Right lung (tissue), 5 donors: Measurements from ENCODE around the gene ASPG. TPM values are rescaled to one million over a fixed set of nuclear protein-coding genes. Genes with fewer than 3 reads are reported as not detected.
A peak's percentile ranks its signal among the peaks of the same experiment; 100 is the strongest.
"Not testable (repeated sequence)": the region's sequence is repeated elsewhere in the genome, so short reads cannot be mapped to it uniquely, and the experiment has no call there.

Experiments used
- DNase-seq, 2 donors: peaks; one replicate each; pipeline ENCODE4 v3.0.0-alpha.2; 2013
- polyA plus RNA-seq, 5 donors: library from polyadenylated mRNA; unstranded; fragments of 120-200 nt; gene quantifications; one replicate each; pipeline versions ENCODE4 v1.2.1 to v1.2.3, GENCODE V29; 2013; ENCODE audit warnings: inconsistent platforms in 1 of 5, low replicate concordance in 1 of 5; ENCODE audit not compliant: insufficient read length in 5 of 5, insufficient read depth in 1 of 5

The ASPG gene
- polyA plus RNA-seq, 5 donors: 8.3 to 27.2 (median 15.8) TPM

DNA sequence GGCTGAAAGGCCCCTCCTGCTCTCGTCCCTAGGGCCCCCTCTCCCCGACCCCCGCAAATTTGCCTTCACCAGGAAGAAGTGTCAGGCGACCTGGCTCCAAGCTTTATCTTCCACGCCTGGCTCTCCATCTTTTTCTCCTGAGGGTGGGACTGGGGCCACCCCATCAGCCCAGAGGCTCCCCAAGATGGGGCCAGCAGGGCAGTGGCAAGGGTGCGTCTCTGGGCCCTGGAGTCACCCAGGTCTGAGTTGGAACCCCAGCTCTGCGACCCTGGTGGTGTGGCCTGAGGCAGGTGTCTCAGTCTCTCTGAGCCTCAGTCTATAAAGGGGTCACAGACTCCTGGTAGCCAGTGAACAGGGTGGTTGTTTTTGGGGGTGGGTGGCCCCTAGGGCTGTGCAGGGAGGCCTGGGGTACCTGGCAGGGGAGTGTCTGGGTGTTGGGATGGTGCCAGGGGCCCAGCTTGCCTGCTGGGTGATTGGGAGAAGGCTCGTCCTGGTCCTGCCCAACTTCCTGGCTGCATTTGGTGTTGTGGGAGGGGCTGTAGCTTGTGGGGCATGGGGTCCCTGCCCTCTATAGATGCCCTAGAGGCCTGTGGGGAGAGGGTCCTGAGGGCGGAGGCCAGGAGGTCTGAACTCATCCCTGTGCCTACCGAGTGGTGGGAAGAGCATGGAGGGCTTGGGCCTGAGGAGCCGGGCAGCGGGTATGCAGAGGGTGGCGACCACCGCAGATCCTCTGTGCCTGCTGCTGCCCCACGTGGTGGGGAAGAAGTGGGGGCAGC, 60.5 kb downstream of the ASPG start:
- no peak for DNase-seq

DNA sequence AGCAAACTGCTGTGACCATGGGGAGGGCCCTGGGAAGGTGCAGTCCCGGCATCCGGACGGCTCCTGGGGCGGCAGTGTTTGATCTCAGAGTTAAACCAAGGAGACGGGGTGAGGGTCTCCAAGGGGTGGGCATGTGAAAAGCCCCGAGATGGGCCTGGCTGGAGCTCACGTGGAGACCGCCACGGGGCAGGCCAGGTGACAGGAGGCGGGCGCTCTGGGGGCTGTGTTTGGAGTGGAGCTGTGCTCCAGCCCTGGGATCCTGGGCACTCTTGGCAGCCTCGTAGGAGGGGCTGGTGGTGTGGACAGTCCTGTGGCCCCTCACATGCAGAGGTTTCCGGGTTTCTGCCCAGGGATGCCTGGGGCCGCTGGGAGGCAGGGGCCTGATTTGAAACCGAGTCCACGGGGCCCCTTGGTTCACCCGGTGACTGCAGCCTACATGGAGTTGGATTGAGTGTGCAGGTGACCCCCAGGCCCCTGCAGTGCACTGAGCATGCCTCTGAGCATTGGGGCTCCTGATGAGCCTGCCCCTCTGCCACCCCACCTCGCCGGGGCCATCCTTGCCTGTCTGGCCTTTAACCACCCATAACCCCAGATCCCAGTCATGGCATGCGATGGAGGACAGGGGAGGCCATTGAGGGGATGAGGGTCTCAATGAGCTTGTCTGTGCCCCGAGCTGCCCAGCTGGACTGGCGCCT, 61.3 kb downstream of the ASPG start:
- no peak for DNase-seq

DNA sequence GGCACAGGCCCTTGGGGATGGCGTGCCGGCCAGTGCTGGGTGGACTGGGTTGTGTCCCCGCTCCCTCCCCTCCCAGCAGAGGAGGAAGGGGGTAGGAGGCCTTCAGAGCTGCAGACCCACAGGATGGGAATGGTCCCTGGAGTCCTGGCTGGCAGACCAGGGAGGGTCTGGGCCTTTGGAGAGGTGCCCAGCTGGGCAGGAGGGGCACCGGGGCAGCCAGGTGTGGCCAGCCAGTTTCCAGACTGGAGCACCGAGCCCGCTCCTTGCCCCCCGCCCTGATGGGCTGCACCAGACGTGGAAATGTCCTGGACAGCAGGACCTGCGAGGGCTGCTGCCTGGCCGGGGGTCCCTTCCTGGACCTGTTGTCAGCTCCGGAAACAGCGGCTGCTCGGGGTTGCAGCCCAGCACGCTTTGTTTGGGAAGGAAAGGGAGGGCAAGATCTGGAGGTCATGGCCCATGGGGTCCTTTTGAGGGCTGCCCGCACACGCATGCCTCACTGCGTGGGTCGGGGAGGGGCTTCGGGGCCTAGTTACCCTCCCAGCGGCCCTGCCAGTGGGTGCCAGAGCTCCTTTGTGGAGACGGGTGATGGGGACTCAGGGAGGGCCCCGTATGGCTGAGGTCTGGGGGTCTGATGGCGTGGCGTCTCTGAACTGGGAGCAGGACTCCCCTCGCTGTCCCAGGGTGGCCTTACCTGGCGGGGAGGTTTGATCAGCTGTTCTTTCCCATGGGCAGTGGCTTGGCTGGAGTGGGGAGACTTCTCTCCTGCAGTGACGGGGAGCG, 62.0 kb downstream of the ASPG start:
- no peak for DNase-seq

- DNase-seq: no peak
These were observed 63.2 kb downstream of the ASPG start for GRCh38 chr14:104148433-104149277.

DNA sequence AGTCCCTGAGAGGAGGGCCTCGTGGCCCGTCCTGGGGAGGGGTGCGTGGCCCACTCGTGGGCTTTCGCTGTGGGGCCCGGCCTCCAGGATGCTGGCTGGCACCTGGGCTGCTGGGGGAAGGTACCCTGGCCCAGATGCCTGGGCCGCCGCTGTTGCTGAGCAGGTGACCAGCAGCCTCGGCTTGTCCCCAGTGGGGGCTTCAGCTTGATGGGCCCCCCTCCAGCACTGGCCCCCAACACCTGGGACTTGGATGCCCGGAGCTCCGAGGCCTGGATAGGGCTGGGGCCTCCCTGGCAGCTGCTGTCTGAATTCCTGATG, 63.7 kb downstream of the ASPG start:
- DNase-seq: no peak

DNA sequence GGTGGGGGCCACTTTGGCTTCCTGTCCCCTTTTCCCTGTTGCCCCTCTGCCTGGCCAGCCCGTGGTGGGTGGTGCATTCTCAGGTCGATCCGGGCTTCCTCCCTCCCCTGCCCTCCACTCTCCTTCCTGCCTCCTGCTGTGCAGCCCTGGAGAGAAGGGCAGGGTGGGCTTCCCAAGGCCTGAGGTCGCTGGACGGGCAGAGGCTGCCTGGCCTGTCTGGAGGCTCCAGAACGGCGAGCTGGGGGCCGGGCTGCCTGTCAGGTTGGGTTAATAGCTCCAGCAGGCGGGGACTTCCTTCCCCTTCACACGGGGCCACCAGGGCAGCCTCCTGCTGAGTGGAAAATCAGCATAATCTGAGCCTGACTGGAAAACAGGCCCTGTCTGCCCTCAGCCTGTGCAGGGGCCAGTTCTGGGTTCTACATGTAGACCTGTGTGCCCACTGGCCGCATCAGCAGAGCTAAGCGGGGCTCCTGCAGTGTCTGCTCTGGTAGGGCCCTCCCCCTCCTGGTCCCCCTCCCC, 64.2 kb downstream of the ASPG start:
- peak; percentile 53 to 55 for DNase-seq

DNA sequence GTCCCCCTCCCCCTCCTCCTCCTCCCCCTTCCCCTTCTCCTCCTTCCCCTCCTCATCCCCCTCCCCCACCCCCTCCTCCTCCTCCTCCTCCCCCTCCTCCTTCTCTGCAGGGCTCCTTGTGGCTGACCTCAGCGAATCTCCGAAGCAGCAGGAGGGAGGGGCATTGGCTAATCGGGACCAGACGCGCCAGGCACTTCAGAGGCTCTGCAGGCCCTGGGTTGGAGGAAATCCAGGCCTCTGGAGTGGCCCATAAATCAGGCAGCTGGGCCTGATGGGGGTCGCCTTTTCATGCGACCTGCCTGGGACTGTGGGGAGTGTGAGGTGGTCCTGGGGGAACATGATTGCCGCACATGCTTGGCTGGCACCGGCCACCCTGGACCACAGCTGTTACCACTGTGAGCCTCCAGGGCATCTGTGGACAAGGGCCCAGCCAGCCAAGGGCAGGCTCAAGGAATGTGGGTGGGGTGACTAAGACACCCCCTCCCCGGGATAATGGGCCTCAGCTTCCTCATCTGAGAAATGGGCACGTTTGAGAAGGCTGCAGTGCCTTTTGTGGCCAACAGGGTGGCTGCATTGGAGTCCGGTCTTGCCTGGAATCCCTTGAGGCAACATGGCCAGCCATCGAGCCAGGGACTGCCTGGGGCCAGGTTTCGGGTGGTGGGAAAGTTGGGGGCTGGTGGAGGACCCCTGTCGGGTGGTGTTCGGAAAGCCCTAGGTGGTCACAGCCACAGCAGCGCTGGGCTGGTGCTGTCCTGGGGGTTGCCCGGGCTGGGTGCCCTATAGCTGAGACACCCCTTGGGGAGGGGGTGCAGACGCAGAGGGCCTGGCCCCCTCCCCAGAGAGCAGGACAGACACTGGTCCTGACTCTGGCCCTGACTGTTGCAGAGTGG, 64.9 kb downstream of the ASPG start:
- peak; percentile 86 for DNase-seq

GRCh38 chr14:104151026-104151381, 65.5 kb downstream of the ASPG start:
- DNase-seq: no peak

DNA sequence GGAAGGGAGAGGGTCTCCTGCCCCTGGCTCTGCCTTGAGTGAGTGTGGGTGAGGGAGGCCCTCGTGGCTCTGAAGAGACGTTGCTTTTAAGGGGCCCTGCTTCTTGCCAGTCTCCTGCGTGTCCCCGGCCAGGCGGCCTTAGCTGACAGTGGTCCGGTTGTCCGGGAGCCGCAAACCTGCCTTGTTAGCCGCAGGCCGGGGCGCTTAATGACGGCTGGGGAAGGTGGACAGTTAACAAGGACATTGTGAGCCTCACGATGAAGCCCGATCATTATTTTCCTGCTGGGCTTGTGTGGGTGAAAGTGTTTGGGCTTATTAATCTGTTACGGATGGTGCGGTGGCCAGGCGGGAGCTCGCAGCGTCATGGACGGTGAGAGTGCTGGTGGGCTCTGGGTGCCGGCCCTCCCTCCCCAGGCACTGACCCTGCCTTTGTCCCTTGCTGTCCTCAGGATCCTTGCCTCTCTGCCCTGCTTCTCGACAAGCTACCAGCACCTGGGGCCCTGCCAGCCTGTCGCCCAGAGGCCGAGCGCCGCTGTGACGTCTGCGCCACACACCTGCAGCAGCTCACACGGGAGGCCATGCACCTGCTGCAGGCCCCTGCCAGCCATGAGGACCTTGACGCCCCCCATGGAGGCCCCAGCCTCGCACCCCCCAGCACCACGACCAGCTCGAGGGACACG, 66.2 kb downstream of the ASPG start:
- DNase-seq: no peak

DNA sequence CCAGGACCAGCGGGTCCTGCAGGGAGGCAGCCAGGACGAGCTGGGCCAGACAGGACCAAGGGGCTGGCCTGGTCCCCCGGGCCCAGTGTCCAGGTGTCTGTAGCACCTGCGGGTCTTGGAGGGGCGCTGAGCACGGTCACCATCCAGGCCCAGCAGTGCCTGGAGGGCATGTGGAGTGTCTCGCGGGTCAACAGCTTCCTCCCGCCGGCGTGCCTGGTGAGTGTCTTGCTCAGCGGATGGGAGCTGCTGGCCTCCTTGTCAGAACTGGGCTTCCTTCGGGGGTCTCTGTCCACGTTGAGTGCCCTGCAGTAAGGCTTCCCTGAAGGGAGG, 66.7 kb downstream of the ASPG start:
- no peak for DNase-seq

DNA sequence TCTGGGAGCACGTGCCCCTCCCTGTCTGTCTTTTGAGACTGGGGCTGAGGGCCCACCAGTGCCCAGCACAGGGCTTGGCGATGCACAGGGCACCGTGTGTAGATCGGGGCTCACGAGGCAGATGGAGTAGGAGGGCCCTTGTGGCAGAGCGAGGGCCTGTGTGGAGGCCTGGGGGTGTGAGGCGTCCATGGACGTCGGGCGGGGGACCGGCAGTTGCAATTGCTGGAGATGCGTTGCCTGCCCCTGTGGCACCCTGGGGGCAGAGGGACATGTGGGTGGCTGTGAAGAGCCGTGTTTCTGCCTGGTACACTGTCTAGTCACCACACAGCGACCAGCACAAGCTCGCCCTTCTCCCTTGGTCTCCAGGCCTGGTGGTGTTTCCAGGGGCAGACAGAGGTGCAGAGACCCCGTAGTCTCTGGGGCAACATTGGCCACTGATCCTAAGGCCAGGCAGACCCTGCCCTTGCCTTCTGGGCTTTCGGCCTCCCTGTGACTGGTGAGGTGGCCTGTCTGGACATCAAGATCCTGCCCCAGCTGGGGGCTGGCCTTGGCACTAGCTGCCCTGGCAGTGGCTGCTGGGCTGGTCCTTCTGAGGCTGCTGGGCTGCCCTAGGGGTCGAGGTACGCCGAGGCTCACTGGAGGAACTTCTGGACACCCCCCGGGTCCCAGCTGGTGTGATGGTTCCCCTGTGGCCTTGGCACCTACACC, 67.3 kb downstream of the ASPG start:
- DNase-seq: no peak

- DNase-seq: not testable (repeated sequence)
These were observed 67.9 kb downstream of the ASPG start for GRCh38 chr14:104153394-104153755.

DNA sequence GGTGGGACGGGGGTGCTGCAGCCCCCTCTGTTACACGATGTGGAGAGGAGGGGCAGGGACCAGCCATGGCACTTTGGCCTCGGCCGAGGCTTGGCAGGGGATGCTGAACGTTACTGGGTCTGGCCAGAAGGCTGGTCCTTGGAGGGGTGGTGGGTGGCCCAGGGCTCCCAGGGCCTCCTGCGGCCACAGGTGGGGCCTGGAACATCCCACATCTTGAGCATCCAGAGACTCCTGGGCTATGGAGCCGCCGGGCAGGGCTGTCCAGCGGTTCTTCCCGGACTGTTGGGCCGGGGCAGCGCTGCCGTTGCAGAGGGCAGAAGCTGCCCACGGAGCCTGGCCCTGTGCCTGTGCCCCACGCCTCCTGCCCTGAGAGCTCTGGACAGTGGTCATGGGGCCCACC, 68.7 kb downstream of the ASPG start:
- no peak for DNase-seq

- no peak for DNase-seq
These were observed 70.0 kb downstream of the ASPG start for GRCh38 chr14:104155513-104155912.

GRCh38 chr14:104156142-104156541, 70.6 kb downstream of the ASPG start:
- no peak for DNase-seq

DNA sequence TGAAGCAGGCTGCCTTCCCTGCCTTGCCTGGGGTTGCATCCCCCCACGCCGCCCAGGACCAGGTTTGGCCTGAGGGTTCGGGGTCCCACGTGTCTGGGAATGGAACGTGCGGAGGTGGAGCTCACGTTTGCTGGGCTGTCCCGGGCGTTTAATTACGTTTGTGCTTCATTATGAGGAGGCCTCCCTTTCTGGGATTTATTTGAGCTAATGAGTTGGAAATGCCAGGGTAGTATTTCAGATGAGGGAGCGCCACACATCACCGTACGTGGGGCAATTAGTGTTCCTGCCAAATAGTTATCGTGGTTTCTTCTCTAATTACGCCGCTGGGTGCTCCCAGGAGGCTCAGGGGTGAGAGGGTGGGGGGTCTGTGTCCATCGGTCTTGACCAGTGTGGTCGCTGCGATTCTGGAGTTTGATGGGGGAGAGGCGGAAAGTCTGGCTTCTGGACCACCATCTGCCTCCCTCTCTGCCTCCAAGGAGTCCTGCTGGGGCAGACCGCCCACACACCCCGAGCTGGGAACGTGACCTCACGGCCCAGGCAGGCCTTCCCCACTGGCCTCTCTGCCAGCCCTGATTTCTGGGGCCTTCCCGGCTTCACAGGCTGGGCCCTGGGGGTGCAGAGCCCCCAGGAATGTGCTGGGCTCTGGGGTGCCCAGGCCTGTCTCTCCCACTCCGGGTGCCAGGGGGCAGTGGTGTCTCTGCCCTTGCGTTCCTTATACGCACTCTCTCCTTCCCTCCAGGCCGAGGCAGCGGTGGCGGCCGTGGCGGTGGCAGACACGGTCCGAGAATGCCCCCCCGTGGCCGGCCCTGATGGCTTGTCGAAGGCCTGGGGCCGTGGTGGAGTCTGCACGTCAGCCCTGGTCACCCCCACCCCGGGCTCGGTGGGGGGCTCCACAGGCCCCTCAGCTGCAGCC, 71.8 kb downstream of the ASPG start:
- no peak for DNase-seq

GRCh38 chr14:104158827-104159798, 73.6 kb downstream of the ASPG start:
- DNase-seq: no peak
